Keratinocyte (primary cell): Measurements from ENCODE around the gene CTNNA3.

Experiments
- CTCF ChIP-seq, 3 experiments: IDR thresholded peaks in 1 of 3; conservative IDR thresholded peaks in 1 of 3; optimal IDR thresholded peaks in 1 of 3; 2 replicates in 2 of 3; 3 replicates in 1 of 3; pipeline versions ENCODE3 to v1.5.1; 2011; ENCODE audit warnings: low read length in 3 of 3, mild to moderate bottlenecking in 3 of 3, moderate library complexity in 2 of 3, control low read depth in 1 of 3, inconsistent platforms in 1 of 3; ENCODE audit not compliant: insufficient read depth in 2 of 3; ENCODE audit errors: extremely low read depth in 1 of 3
- EZH2 ChIP-seq: IDR thresholded peaks from one replicate; pipeline ENCODE4 v1.6.1; 2012; ENCODE audit warnings: inconsistent platforms, mild to moderate bottlenecking, low read length, moderate library complexity

GRCh38 chr10:66572700-66573099 lies 1123.3 kb downstream of the CTNNA3 start:
- TF ChIP-seq CTCF (optimal IDR thresholded peaks at IDR 0.05 in 1 of 3, IDR thresholded peaks at IDR 0.05 in 1 of 3, conservative IDR thresholded peaks at IDR 0.05 in 1 of 3; ENCODE audit: extremely low read depth in 1 of 3, insufficient read depth in 2 of 3, low read length in 3 of 3) (no peak), EZH2 (no peak)
